ENCODE data around the gene SHISAL1.

DNA sequence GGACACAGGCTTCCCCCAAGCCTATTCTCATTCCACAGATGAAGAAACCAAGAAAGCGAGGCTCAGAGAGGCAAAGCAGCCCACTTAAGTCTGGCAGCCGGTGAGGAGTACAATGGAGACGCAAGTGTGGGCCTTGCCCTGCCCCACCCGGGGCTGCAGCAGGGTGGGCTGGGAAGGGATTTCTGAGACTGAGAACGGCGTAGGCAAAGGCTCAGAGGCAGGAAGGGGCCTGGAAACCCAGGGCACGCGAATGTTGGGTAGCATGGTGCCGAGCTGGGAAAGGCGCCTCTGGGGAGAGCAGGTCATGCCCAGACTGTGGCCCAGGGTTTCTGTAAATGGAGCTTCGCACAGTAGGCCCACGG, 47.5 kb upstream of the SHISAL1 start:
- TF ChIP-seq GATA2 (IDR thresholded peaks at IDR 0.05; ENCODE audit: low read depth, low read length): no peak
- TF ChIP-seq GATA3 (IDR thresholded peaks at IDR 0.05; ENCODE audit: low read depth, low read length): no peak

Measured in SH-SY5Y (cell line).